Stimulated activated memory B cell treated with anti-CD40 and anti-IgM and Interleukin-4, amounts not matched to agents 10 μg/mL and 1 μg/mL and 100 μg/mL, for 72 hours (primary cell): Measurements from ENCODE around the gene TNIP2.

Experiments used
- ATAC-seq: fragments of 150-1000 bp; cut with Tn5 transposase; 2 replicates; pipeline ENCODE4 v1.10.0; 2021
- H3K27ac Mint-ChIP-seq: one replicate; pipeline ENCODE4 v1.8.0; 2022; ENCODE audit warnings: mild to moderate bottlenecking, mixed read lengths
- H3K27me3 Mint-ChIP-seq: one replicate; pipeline ENCODE4 v1.8.0; 2022; ENCODE audit warnings: mixed read lengths
- H3K36me3 Mint-ChIP-seq: one replicate; pipeline ENCODE4 v1.8.0; 2022; ENCODE audit warnings: mixed read lengths
- H3K4me1 Mint-ChIP-seq: one replicate; pipeline ENCODE4 v1.8.0; 2022; ENCODE audit warnings: mixed read lengths
- H3K4me3 Mint-ChIP-seq: one replicate; pipeline ENCODE4 v1.8.0; 2022; ENCODE audit warnings: mild to moderate bottlenecking, moderate library complexity, mixed read lengths
- H3K9me3 Mint-ChIP-seq: one replicate; pipeline ENCODE4 v1.8.0; 2022; ENCODE audit warnings: mixed read lengths

Gene TNIP2

DNA sequence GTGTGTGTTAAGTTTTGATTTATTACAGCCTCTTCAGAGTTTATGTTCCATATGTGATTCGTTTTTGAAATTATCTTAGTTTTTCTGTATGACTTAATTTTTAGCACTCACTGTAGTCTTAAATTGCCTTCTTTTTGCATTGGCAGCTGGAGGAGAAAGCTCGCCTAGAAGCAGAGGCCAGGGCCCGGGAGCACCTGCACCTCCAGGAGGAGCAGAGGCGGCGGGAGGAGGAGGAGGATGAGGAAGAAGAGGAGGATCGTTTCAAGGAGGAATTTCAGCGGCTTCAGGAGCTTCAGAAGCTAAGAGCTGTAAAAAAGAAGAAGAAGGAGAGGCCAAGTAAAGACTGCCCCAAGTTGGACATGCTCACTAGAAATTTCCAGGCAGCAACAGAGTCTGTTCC is 56.6 kb downstream of the TNIP2 start:
- no peaks in the 10 kb centered on the region for H3K27me3 Mint-ChIP-seq
- ATAC-seq: no peak
- peaks cover 75% of the 10 kb centered on the region for H3K36me3 Mint-ChIP-seq
- H3K9me3 Mint-ChIP-seq: no peaks in the 10 kb centered on the region
- H3K4me3 Mint-ChIP-seq: no peak overlapping the region
- H3K4me1 Mint-ChIP-seq: peaks cover 51% of the 10 kb centered on the region
- peak overlapping the region; percentile 98 for H3K27ac Mint-ChIP-seq

- no peak overlapping the region for H3K4me3 Mint-ChIP-seq
- no peaks in the 10 kb centered on the region for H3K27me3 Mint-ChIP-seq
- H3K4me1 Mint-ChIP-seq: peaks cover 55% of the 10 kb centered on the region
- peaks cover 79% of the 10 kb centered on the region for H3K36me3 Mint-ChIP-seq
- ATAC-seq: no peak
- peak overlapping the region; percentile 98 for H3K27ac Mint-ChIP-seq
- H3K9me3 Mint-ChIP-seq: no peaks in the 10 kb centered on the region
These were observed 57.1 kb downstream of the TNIP2 start for GRCh38 chr4:2698951-2699505.

DNA sequence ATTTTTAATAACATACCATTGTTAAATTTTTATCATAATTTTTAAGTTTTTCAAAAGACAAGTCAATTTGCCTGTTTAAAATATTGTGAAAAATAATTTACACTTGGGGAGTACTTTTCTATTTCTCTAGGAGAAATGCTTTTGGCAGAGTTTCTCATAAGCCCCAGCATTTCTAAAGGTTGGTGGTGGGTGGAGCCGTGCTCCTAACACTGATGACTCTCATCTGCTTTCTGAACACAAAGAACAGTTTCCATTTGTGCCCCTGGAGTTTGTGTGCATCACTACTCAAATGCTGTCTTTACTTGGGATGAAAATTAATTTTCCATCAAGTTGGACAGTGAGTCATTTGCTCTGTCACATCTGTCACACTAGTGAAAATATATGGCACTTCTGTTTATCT is 57.6 kb downstream of the TNIP2 start:
- H3K4me3 Mint-ChIP-seq: no peak overlapping the region
- H3K27ac Mint-ChIP-seq: peak overlapping the region; percentile 98
- H3K4me1 Mint-ChIP-seq: peaks cover 60% of the 10 kb centered on the region
- no peak for ATAC-seq
- no peaks in the 10 kb centered on the region for H3K9me3 Mint-ChIP-seq
- peaks cover 84% of the 10 kb centered on the region for H3K36me3 Mint-ChIP-seq
- no peaks in the 10 kb centered on the region for H3K27me3 Mint-ChIP-seq

- H3K27me3 Mint-ChIP-seq: no peaks in the 10 kb centered on the region
- H3K27ac Mint-ChIP-seq: peak overlapping the region; percentile 98
These were observed 58.1 kb downstream of the TNIP2 start for GRCh38 chr4:2697995-2698414.

DNA sequence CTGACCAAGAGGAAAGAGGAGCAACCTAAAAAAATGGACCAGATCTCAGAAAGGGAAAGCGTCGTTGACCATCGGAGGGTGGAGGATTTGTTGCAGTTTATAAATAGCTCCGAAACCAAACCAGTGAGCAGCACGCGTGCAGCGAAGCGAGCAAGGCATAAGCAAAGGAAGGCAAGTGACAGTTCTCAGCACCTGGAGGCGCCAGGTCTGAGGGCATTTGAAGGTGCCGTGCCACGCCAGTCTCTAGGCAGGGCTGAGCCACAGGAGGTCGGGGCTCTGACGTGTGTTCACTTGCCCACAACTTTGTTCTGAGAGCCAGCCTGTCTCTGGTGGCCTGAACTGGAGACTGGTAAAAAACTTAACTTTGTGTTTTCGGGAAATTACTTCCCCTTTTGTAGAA is 59.7 kb downstream of the TNIP2 start:
- Mint-ChIP-seq H3K27me3 (no peaks in the 10 kb centered on the region), H3K9me3 (peaks cover 5% of the 10 kb centered on the region), H3K27ac (peak overlapping the region; percentile 98), H3K36me3 (peaks cover 86% of the 10 kb centered on the region), H3K4me3 (peak overlapping the region; percentile 53), H3K4me1 (peaks cover 68% of the 10 kb centered on the region)
- peak; percentile 99 for ATAC-seq

More at GRCh38 chr4:2697995-2698414, 58.1 kb downstream of the TNIP2 start:
- peaks cover 86% of the 10 kb centered on the region for H3K36me3 Mint-ChIP-seq
- no peaks in the 10 kb centered on the region for H3K9me3 Mint-ChIP-seq
- H3K4me1 Mint-ChIP-seq: peaks cover 63% of the 10 kb centered on the region
- no peak for ATAC-seq
- no peak overlapping the region for H3K4me3 Mint-ChIP-seq

DNA sequence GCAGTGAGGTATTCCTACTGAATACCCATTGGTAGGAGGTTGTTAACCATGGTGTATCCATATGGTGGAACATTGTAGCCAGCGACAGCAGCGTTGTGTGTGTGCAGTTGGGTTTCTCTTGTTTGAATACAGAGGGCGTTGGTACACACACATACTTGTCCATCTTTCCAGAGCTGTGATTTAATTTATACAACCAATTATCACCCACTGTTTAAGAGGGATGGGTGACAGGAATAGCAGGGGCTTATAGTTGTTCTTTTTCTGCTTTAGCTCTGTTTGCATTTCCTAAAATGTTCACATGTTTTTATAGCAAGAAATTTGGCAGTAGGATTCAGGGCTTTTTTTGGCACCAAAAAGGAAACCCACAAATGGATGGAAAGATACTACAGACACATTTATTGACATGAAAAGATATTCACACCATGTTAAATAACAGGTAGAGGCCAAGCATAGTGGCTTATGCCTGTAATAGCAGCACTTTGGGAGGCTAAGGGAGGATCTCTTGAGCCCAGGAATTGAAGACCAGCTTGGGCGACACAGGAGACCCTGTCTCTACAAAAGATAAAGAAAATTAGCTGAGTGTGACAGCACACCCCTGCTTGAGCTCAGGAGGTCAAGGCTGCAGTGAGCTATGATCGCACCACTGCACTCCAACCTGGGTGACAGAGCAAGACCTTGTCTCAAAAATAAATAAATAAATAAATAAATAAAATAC is 60.6 kb downstream of the TNIP2 start:
- ATAC-seq: no peak
- H3K4me3 Mint-ChIP-seq: peak overlapping the region; percentile 42
- peaks cover 83% of the 10 kb centered on the region for H3K36me3 Mint-ChIP-seq
- no peaks in the 10 kb centered on the region for H3K27me3 Mint-ChIP-seq
- peaks cover 77% of the 10 kb centered on the region for H3K4me1 Mint-ChIP-seq
- peaks cover 5% of the 10 kb centered on the region for H3K9me3 Mint-ChIP-seq
- H3K27ac Mint-ChIP-seq: peak overlapping the region; percentile 98

DNA sequence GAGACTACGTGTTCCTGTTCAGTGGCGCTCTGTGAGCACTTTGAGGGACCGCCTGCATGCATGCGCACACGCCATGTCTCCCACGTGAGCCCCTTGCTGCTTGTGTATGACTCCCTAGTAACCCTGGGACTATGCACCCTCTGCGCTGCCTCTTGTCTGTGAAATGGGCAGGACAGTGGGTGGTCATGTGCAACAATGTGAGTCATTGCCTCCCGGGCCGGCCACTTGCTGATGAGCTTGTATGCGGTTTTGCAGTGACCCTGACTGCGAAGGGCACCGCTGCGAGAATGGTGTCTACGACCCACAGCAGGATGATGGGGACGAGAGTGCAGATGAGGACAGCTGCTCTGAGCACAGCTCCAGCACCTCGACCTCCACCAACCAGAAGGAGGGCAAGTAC is 61.4 kb downstream of the TNIP2 start:
- peak overlapping the region; percentile 53 for H3K4me3 Mint-ChIP-seq
- no peak for ATAC-seq
- H3K4me1 Mint-ChIP-seq: peaks cover 86% of the 10 kb centered on the region
- H3K27ac Mint-ChIP-seq: peak overlapping the region; percentile 98
- H3K9me3 Mint-ChIP-seq: peaks cover 5% of the 10 kb centered on the region
- H3K36me3 Mint-ChIP-seq: peaks cover 75% of the 10 kb centered on the region
- H3K27me3 Mint-ChIP-seq: no peaks in the 10 kb centered on the region

- Mint-ChIP-seq H3K27ac (peak overlapping the region; percentile 93), H3K27me3 (no peaks in the 10 kb centered on the region), H3K4me3 (peak overlapping the region; percentile 28), H3K9me3 (peaks cover 5% of the 10 kb centered on the region), H3K36me3 (peaks cover 65% of the 10 kb centered on the region), H3K4me1 (peaks cover 80% of the 10 kb centered on the region)
- peak; percentile 10 for ATAC-seq
These were observed 64.1 kb downstream of the TNIP2 start for GRCh38 chr4:2691952-2692435.
